Muscle of back (tissue), 13 donors: ENCODE data around the gene ZNF684. TPM values are rescaled to one million over a fixed set of nuclear protein-coding genes. Genes with fewer than 3 reads are reported as not detected.
"Not testable (repeated sequence)": the region's sequence is repeated elsewhere in the genome, so short reads cannot be mapped to it uniquely, and the experiment has no call there.

Experiments
- DNase-seq, 3 donors: peaks; one replicate each; pipeline versions ENCODE4 v3.0.0 to v3.0.0-alpha.2; 2013
- long read RNA-seq, 9 donors: transcript quantifications; one replicate each; lab custom pipeline, GENCODE V29; 2026
- polyA plus RNA-seq, 10 donors: library from polyadenylated mRNA; unstranded; fragments of 120-200 nt; gene quantifications; one replicate each; pipeline ENCODE4 v1.2.1, GENCODE V29; 2013; ENCODE audit not compliant: insufficient read length in 10 of 10

ZNF684 gene
- polyA plus RNA-seq: 1 to 10 TPM; 3.1 to 5.3 (median 4.2) TPM
- long read RNA-seq, donor 1: 0 reads
- long read RNA-seq, donor 2, partial matches to known transcripts: 0 of 1 reads
- long read RNA-seq, donor 2, other reads (novel, unspliced or antisense): 0 of 1 reads
- long read RNA-seq, donor 3: 0 reads
- long read RNA-seq, donor 4: 0 reads
- long read RNA-seq, donor 5, partial matches to known transcripts: 0 of 3 reads
- long read RNA-seq, donor 5, other reads (novel, unspliced or antisense): 0 of 3 reads
- long read RNA-seq, donor 6, partial matches to known transcripts: 0 of 3 reads
- long read RNA-seq, donor 6, other reads (novel, unspliced or antisense): 0 of 3 reads
- long read RNA-seq, donor 7: 0 reads
- long read RNA-seq, donor 8, partial matches to known transcripts: 0 of 1 reads
- long read RNA-seq, donor 8, other reads (novel, unspliced or antisense): 0 of 1 reads
- long read RNA-seq, donor 9: 0 reads

- DNase-seq: peak; percentile 93 to 96 (median 94)
Observed at GRCh38 chr1:40531381-40532061, at the start of gene ZNF684. Gene ZNF684, plus strand, starts transcription at chr1:40531637. Its CDS starts 1,530 bp downstream, at chr1:40533167.

DNA sequence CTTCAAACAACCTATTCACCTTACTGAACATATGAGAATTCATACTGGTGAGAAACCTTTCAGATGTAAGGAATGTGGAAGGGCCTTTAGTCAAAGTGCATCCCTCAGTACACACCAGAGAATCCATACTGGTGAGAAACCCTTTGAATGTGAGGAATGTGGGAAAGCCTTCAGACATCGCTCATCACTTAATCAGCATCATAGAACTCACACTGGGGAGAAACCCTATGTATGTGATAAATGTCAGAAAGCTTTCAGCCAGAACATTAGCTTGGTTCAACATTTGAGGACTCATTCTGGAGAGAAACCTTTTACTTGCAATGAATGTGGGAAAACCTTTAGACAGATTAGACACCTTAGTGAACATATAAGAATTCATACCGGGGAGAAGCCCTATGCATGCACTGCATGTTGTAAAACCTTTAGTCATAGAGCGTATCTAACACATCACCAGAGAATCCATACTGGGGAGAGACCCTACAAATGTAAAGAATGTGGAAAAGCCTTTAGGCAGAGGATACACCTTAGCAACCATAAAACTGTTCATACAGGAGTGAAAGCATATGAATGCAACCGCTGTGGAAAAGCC is 36.0 kb upstream of the ZNF684 start:
- peak in 1 of 3 donors; percentile 2 for DNase-seq

DNA sequence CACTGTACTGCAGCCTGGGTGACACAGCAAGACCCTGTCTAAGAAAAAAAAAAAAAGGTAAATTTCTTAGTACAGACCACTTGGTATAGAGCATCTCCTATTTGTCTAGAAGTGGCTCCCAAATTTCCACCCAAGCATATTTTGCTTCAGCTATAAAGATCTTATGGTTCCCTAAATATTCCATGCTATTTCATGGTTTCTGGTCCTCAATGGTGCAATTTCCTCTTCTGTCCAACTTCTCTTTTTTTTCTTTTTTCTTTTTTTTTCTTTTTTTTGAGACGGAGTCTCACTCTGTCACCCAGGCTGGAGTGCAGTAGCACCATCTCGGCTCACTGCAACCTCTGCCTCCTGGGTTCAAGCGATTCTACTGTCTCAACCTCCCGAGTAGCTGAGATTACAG is 28.8 kb upstream of the ZNF684 start:
- DNase-seq: not testable (repeated sequence)

DNA sequence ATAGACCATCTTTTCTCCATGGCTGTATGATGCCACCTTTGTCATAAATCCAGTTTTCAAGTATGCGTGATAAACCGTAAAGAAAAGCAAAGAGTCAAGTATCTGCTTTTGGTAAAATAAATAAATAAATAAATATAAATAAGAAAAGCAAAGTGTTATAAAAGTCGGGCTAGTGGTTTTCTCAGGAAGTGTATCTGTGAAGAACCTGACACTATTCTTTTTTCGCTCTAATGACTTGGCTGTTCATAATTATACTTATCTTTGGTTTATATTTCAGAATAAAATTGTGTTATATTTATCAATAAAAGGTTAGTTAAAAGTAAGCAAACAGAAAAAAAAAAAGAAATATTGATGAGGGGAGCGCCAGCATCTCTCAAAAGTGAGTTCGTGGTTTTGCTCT is 23.5 kb upstream of the ZNF684 start:
- no peak for DNase-seq

DNA sequence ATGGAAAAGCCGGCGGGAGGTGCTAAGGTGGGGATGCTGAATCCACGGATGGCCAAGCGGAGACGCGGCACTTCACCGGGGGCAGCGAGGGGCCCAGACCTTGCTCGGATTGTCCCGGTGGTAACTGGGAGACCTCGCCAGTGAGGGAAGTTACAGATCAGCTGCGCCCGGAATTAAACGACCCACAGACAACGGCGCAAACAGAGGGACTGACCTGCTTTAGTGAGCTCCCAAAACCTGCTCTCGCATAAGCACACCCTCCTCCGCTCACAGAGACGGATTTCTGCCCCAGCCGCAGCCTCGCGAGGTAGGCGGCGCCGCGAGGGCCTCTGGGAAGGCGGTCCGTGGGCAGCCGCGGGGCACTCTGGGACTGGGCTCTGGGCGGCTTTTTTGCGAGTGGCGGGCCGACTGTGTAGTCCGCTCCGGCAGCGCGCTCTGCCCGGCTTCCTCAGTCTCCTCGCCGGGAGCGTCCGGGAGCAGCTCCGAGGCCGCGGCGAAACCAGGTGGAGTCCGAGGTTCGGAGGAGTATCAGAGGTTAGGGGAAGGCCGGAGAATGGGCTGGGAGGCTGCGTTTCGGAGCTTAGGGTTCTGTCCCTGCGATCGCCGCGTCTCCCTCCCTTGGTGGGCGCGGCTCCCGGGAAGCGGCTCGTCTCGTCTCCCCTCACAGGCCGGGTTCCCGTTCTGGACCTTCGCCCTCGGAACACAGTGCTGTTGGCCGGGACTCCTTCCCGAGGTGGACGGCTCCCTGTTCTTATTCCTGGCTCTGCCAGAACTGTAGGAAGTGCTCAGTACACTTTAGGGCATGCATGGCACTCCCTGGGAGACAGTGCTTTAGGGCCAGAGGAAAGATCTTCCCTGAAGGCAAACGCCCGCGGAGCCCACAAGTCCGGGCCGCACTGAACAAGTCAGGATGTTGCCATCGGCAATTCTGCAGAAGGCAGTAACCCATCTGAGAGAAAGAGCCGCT is 22.8 kb upstream of the ZNF684 start, which contains the start of gene EXO5:
TSS of gene EXO5 (plus strand) at position 393 of the 967 bp plus-strand sequence. CDS start 5,778 bp downstream, outside the sequence.
- peak; percentile 69 to 93 (median 81) for DNase-seq

GRCh38 chr1:40519517-40519916 is 11.9 kb upstream of the ZNF684 start:
- no peak for DNase-seq

GRCh38 chr1:40530735-40531380 is 579 bp upstream of the ZNF684 start:
- DNase-seq: no peak

GRCh38 chr1:40532062-40532389 is 589 bp downstream of the ZNF684 start:
- DNase-seq: no peak

GRCh38 chr1:40532844-40533424 is 1.5 kb downstream of the ZNF684 start:
- peak; percentile 14 to 44 (median 23) for DNase-seq

GRCh38 chr1:40534589-40534988 is 3.2 kb downstream of the ZNF684 start:
- DNase-seq: no peak

- DNase-seq: no peak
Observed at GRCh38 chr1:40535732-40536131, 4.3 kb downstream of the ZNF684 start.

DNA sequence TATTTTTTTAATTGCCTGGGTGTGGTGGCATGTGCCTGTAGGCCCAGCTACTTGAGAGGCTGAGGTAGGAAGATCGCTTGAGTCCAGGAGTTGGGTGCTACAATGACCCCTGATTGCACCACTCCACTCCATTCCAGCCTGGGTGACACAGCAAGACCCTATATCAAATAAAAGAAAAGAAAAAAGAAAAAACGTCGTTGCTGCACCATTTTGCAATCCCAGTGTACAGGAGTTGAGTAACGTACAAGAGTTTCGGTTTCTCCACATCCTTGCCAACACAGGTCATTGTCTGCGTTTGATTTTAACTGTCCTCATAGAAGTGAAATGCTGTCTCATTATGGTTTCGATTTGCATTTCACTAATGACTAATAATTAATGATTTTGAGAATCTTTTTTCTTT is 7.9 kb downstream of the ZNF684 start:
- DNase-seq: no peak

DNA sequence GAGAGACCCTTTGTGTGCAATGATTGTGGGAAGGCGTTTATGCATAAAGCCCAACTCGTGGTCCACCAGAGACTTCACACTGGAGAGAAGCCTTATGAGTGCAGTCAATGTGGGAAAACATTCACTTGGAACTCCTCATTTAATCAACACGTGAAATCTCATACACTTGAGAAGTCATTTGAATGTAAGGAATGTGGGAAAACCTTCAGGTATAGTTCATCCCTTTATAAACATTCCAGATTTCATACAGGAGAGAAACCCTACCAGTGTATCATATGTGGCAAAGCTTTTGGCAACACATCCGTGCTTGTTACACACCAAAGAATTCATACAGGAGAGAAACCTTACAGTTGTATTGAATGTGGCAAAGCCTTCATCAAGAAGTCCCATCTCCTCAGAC is 15.5 kb downstream of the ZNF684 start:
- no peak for DNase-seq

DNA sequence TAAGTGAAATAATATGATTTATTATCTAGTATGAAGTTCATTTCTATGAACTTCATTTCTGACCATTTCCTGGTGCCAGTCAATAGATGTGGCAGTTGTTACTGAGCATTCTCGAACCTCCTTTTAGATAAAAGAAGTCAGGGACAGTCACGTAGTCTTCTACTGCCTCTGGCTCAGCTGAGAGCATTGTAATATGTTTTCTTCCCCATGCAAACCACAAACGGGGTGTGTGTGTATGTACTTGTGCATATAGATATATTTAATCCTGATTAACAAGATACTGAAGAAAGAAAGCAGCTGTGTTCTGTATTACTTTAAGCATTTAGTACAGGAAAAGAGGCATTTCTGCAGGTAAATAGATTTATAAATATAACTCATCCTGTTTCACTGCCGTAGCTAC is 21.6 kb downstream of the ZNF684 start:
- DNase-seq: no peak

GRCh38 chr1:40554807-40555206 is 23.4 kb downstream of the ZNF684 start:
- DNase-seq: not testable (repeated sequence)

- no peak for DNase-seq
Observed at GRCh38 chr1:40556121-40556520, 24.7 kb downstream of the ZNF684 start.

DNA sequence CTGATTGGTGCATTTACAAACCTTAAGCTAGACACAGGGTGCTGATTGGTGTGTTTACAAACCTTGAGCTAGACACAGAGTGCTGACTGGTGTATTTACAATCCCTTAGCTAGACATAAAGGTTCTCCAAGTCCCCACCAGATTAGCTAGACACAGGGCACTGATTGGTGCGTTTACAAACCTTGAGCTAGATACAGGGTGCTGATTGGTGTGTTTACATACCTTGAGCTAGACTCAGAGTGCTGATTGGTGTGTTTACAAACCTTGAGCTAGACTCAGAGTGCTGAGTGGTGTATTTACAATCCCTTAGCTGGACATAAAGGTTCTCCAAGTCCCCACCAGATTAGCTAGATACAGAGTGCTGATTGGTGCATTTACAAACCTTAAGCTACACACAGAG is 26.8 kb downstream of the ZNF684 start:
- not testable (repeated sequence) for DNase-seq

GRCh38 chr1:40562185-40562584 is 30.7 kb downstream of the ZNF684 start:
- no peak for DNase-seq

DNA sequence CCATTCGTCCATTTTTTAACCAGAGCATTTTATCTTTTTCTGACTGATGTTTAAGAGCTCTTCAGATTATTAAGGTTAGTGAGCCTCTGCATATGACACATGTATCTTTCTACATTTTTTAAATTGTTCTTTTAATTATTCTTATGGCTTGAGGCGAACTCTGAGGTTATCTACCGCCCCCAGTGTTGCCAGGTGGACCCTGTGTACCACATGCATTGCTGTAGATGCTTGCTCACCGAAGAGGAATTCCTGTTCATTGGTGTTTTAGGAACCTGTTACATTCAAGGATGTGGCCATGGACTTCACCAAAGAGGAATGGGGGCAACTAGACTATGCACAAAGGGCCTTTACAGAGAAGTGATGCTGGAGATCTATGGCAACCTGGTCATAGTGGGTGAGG is 31.8 kb downstream of the ZNF684 start:
- no peak for DNase-seq

DNA sequence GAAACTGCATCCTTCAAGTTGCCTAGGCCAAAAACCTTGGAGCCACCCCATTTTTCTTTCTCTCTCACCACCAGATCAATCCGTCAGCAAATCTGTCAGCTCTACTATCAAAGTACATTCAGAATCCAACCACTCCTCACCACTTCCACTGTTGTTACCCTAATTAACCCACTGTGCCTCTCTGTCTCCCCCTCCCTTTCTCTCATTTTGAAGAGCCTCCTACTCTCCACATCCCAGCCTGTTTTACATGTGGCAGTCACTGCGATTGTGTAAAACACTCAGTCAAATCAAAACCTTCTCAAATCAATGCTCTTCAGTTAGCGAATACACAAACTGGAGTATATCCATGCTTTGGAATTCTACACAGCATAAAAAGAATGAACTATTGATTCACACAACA is 33.1 kb downstream of the ZNF684 start:
- no peak for DNase-seq

GRCh38 chr1:40564913-40565312 is 33.5 kb downstream of the ZNF684 start:
- no peak for DNase-seq
